Mesenteric fat pad (tissue), 1 donor: ENCODE results near the gene ALX3. TPM values are rescaled to one million over a fixed set of nuclear protein-coding genes. Genes with fewer than 3 reads are reported as not detected.

Experiments
- DNase-seq: peaks from one replicate; pipeline ENCODE4 v3.0.0-alpha.2; 2020; ENCODE audit warnings: low spot score
- long read RNA-seq: library from polyadenylated mRNA; unstranded; transcript quantifications from one replicate; pipeline ENCODE4 v2.0.0, GENCODE V29; 2020
- total RNA-seq: library from RNA; stranded (reverse); fragmentation: NEBNext Ultra II Directional; extraction: Animal tissue kit (Norgen Biotek cat#: 25700); gene quantifications from one replicate; pipeline ENCODE4 v1.2.1, GENCODE V29; 2021
- donor health status: DM: yes; HTN: yes; CAD: no.

The ALX3 gene
- not detected for total RNA-seq
- long read RNA-seq, partial matches to known transcripts = 0 of 1 reads
- long read RNA-seq, other reads (novel, unspliced or antisense) = 1 of 1 reads

GRCh38 chr1:110070671-110071242, at the start of gene ALX3:
Gene ALX3 (minus strand): TSS chr1:110070672. CDS start chr1:110070612, 60 bp downstream.
- no peak for DNase-seq

GRCh38 chr1:110119843-110120242, 49.4 kb upstream of the ALX3 start:
- DNase-seq = no peak

DNA sequence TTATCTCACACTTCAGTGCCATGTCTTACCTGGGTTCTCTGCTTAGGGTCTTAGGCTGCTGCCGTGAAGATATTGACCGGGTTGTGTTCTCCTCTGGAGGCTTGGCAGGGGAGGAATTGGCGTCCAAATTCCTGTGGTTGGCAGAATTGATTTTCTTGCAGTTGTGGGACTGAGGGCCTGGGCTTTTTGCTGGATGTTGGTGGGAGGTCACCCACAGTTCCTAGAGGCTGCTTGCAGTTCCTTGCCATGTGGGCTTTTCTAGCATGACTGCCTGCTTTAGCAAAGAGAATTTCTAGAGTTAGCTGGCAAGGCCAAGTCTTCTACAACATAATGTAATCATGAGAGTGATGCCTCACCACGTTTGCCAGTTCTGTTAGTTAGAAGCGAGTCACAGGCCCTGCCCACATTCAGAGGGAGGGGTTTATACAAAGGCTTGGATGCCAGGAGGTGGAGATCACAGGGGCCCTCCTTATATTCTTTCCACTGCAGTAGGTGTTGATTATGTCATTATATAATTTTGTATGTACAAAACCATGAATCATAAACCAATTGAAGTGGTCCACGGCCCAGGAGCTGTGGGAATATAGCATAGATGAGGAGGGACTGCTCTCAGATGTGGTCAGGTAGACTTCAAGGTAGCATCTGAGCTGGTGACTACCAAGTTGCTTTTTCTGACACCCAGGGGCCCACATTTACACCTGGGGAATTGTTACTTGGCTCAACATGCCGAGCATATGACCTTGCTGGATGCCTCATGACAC, 48.3 kb upstream of the ALX3 start:
- DNase-seq = no peak

- DNase-seq = no peak
Observed at GRCh38 chr1:110114784-110115183, 44.3 kb upstream of the ALX3 start.

DNA sequence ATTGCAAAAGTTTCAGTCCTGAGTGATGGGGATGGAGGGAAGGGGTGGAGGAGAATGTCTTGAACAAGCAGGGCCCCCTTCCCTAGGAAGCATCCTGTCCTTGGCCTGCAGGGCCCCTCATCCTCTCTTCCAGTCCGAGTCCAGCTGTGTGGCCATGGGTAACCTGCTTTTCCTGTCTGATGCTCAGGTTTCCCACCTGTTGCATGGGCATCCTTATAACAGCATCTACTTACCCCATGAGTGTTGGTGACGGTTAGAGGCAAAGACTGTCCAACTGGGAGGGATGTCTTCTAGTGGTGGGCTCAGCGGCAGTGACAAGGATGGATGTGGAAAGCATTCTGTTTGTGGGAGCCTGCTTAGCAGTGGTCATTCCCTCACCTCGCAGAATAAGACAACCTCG, 43.7 kb upstream of the ALX3 start:
- no peak for DNase-seq

GRCh38 chr1:110113551-110113950, 43.1 kb upstream of the ALX3 start:
- no peak for DNase-seq

DNA sequence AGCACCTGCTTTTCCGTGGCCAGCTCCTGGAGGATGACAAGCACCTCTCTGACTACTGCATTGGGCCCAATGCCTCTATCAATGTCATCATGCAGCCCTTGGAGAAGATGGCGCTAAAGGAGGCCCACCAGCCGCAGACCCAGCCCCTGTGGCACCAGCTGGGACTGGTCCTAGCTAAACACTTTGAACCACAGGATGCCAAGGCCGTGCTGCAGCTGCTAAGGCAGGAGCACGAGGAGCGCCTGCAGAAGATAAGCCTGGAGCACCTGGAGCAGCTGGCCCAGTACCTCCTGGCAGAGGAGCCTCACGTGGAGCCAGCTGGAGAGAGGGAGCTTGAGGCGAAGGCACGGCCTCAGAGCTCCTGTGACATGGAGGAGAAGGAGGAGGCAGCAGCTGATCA, 42.2 kb upstream of the ALX3 start:
- no peak for DNase-seq

GRCh38 chr1:110112143-110112542, 41.7 kb upstream of the ALX3 start, which contains the start of gene UBL4B:
Gene UBL4B (plus strand): TSS chr1:110112443. CDS start chr1:110112535, 92 bp downstream.
- DNase-seq = no peak

- DNase-seq = no peak
Observed at GRCh38 chr1:110111081-110111480, 40.6 kb upstream of the ALX3 start.

- DNase-seq = no peak
Observed at GRCh38 chr1:110107867-110108469, 37.5 kb upstream of the ALX3 start.

DNA sequence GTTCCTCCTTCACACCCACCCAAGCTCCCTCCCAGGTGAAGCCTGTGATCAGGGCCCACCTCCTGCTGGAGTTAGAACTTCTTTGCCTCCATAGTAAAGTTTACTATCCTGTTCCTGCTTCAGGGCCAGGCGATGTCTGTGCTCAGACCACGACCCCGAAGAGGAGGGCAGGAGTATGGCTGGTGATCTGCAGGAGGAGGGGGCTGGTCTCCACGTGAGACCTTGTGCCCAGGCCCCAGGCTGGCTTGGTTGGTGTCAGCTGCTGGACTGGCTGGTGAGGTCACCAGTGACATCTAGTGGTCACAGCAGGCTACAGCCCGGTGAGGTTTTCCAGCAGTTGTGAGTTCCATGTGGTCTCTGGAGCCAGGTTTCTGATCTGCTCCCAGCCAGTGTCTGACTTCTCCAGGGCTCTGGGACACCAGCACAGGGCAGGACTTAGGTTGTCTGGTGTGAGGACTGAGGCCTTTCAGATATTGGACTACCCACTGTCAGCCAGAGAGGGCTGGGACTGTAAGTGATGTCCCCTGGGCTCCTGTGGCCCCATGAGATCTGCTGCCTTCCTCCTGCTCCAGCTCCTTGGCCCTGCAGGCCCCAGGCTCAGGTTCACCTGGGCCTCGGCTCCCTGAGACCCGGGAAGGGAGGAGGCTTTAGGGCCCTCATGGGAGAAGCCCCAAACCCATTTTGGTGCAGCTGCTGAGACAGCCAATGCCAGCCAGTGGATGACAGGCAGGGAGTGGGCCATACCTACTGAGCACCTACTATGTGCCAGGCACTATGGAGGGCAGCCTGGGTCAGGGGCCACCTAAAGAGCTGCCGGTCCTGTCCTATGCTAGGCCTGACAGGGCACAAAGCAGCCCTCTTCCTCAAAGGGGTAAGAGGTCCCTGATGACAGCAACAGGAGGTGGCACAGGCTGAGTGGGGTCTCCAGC, 35.8 kb upstream of the ALX3 start:
- no peak for DNase-seq

DNA sequence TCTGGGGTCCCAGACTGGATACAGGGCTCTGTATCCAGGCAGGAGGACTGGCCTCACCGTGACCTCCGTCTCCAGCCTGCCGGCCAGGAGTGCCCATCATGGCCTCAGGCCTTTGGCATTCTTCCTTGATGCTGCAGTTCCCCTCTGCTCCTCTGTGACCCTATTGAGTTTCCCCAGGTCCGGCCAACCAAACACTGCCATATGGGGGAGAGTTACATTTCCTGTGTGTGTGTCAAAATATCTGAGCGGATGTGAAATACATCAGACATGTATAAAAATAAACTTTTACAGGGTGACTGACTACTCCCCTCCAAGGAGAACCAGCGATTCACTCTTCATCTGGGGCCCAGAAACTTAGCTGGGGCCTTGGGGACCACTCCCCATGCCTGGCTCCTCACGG, 31.6 kb upstream of the ALX3 start:
- no peak for DNase-seq

DNA sequence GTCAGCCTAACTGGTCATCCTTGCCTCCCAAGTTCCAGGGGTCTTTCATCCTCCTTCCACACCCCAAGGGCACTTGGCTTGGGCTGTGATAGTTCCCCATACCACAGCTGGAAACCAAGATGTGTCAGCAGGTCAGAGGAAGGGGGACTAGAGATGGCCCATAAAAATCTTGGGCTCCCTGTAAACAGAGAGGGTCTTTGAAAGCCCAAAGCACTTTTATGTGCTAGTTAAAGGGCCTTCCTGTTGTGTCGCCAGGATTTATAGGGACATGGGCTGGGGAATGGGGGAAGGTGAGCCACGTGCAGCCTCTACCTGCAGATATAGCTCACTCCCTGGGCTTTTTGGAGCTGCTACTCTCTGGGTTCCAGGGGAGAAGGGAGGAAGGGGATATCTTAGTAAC, 29.9 kb upstream of the ALX3 start:
- no peak for DNase-seq

DNA sequence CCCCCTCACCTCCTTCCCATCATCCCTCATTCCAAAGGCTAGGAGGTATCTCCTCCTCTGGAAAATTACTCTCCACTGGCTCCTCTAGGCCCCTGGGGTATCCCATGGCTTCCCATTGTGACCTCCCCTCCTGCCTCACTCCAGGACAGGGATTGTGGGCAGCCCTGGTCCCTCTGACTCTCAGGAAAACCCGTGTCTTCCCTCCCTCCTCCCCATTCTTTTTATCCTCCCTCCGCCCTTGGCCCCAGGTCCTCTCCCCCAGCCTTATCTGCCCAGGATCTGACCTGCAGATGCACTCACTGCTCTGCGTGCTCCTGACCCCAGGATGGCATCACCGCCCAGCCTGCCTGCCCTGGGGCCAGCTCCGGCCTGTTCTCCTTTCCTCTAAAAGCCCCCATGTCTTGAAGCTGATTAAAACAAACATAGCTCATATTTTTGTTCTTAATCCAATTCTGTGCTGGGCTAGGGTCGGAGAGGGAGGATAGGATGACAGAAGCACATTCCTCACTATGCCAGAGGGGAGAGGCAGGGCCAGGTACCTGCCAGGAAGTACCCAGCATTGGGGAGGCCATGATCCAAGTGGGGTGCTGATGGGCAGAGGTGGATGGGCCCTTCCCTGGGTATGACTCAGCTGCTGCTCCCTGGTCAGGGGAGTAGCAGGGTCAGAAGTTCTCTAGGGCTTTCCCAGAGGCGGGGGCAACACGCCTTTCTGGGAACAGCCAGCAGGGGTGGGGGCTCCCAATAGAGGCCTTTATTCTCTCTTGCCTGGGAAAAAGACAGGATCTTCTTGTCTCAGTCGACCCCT, 28.0 kb upstream of the ALX3 start:
- DNase-seq = no peak

DNA sequence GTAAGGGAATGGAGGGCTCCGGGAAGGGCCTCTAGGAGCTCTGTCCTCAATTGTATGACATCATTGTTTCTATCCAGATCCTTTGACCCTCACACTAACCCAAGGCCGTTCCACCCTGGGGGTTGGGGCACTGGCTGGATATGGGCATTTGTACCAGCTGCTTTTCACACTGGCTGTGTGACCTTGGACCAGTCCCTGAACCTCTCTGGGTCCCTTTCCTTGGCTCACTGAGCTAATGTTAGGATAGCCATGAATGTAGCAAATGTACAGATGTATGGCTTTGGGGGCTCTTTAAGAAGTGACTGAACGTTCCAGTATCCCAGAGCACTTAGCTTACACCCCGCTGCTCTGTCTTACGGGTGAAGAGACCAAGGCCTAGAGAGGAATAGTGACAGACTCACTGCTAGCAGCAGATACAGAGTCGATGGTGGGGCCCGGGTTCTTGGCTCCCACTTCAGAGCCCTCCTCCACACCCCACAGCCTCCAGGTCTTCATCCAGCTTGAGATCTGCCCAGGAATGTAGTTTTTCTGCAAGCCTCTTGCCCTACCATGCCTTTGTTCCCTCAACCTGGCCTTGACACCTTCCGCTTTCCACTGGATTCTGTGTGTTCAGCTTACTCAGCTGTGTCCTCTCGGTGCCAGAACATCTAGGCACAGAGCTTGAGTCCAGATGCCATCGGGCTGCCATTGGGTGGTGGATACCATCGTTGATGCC, 27.2 kb upstream of the ALX3 start:
- DNase-seq = no peak

DNA sequence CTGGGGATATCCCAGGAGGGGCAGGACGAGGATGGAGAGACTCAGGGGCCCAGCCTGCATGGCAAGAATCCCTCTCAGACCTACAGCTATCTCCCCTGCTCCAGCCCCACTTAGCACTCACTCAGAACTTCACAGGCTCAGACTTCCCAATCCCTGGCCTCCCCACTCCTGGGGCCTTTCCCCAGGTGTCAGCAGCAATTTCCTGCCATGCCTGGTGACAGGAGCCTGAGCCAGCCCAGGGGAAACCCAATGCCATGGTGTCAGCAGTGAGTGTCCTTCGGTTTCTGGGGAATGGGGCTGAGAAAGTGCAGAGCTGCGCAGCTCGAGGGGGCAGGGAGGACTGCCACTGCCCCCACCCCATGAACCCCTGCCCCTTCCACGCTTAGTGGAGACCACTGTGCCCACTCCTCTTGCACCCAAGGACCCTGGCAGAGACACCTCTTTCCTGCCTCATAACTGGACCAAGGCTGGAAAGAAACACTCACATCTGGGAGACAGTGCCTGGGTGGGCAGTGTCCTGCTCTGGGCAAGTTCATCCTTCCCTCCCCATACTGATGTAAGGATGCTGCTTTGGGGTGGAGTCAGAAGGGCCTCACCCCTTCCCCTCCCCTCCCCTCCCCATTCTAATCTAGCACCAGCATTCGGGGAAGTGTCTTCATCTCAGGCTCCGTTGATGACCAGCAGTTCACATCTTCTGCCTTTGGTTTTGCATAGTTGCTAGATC, 24.6 kb upstream of the ALX3 start:
- DNase-seq = no peak

GRCh38 chr1:110092991-110093390, 22.5 kb upstream of the ALX3 start:
- DNase-seq = no peak

GRCh38 chr1:110091791-110092190, 21.3 kb upstream of the ALX3 start:
- DNase-seq = no peak

DNA sequence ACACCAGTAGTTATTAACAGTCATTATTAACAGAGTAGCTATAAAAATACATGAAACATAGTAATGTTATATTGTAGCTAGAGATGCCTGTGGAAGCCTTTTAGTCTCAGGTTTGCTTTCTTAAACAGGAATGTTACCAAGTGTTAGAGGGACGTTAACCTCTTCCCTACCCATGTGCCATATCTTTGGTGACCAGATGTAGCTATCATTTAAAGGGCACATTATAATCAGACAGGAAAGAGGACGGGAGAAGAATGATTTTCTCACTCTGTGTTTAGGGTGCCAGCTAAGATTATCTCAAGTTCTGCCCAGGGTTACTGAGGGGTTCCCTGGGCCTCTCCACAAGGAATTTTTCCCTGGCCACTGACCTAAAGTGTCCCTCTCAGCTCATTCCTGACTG, 20.9 kb upstream of the ALX3 start:
- no peak for DNase-seq
